Inferior parietal cortex (tissue), 1 donor: Measurements from ENCODE around the gene DGKE.
A peak's percentile ranks its signal among the peaks of the same experiment; 100 is the strongest.

Source experiments
- DNase-seq: peaks from one replicate; pipeline ENCODE4 v3.0.0-alpha.2; 2016; ENCODE audit errors: extremely low spot score

Gene DGKE

DNA sequence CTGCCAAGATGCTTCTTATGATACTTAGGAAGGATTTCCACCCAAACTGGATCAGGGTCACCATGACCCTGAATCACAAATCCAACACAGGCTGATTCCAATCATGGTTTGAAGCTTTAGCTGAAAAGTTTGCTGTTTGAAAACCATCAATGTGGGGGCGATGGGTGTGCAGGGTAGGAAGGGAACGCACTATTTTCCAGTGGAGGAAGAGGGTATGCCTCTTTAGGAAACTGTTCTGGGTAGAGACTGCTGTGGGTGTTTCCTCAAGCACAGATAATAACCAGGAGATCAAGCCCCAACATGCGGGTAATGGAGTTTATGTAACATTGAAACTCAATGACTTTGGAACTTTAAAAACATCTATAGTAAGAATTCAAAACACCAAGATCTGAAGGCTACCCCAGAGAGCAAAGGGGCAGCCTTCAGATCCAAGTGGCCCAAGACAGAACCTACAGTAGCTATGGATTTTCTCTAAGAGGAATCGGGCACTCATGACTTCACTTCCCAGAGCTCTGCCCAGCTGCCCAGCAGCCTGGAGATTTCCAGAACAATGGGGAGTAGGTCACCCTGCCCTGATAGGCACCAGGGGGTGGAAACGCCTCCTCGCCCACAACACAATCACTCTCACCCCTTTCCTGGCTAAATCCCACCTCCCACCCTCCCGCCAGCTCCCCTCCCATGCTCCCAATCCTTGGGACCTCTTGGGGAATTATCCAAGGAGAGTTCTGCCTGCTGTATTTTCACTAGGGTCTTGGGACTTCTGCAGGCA lies 57.1 kb downstream of the DGKE start:
- no peak for DNase-seq

DNA sequence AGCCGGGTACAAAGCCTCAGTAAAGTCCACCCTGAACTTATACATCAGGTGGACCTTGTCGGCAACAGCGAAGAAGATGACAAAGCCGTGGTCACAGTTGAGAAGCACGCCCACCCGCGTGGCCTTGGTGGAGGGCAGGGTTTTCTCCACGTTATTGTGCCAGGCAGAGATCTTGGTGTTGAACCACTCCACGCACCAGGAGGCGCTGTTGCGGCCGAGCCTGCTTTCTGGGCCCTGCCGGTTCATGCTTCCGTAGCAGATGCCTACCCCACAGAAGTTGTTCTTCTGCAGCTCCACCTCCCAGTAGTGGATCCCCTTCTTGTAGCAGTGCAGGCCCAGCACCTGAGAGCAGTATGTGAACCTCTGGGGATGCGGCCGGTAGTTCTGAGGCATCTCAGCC lies 57.8 kb downstream of the DGKE start:
- no peak for DNase-seq

DNA sequence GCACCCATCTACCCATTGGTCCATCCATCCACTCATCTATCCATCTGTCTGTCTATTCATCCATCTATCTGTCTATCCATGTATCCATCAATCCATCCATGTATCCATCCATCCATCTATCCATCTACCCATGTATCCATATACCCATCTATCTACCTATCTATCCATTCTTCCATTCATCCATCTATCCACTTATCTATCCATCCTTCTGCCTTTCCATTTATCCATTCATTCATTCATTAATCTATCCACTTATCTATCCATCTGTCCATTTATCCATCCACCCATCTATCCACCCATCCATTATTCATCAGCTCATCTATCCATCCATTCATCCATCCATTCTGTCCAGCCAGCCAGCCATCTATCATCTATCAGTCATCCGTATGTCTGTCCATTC lies 58.4 kb downstream of the DGKE start:
- no peak for DNase-seq

DNA sequence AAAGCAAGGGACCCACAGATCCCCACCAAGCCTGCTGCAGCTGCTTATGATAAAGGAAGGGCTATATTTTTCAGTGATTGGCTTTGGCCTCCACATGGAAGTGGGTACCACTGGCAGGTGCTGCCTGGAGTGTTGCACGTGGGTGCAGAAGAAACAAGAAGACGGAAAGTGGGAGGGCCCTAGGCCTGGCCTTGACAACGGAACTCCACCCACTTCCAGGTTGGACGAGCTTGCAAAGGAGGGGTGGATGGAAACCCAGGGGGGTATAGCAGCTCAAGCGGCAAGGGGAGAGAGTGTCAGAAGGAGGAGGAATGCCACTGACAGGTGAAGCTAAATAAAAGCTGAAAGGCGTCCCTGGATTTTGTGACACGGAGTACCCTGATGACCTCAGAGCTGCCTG lies 59.6 kb downstream of the DGKE start:
- no peak for DNase-seq

DNA sequence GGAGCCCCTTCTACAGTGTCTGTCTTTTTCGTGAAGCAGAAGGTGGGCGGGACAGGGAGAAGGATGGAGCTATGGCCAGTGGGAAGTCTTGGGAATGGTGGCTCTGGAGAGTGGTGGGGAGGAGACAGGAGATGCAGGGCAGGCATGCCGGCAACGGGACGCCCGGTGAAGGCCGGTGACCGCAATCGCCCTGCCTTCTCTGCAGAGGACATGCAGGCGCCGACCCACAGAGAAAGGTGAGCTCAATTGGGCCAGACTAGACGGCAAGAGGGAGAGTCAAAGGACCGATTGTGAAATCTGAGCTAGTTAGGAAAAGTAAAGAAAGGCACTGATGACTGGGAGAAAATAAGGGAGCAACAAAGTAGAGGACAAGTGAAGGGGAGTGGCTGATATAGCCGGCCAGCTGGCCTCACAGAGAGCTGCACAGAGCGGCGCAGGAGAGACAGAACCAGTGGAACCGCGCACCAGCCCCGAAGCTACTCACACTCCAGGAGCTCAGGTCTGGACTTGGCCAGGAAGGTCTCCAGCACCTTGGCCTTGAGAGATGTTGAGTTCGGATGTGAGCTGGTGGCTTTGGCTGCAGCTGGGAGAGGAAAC lies 61.0 kb downstream of the DGKE start:
- DNase-seq: no peak

DNA sequence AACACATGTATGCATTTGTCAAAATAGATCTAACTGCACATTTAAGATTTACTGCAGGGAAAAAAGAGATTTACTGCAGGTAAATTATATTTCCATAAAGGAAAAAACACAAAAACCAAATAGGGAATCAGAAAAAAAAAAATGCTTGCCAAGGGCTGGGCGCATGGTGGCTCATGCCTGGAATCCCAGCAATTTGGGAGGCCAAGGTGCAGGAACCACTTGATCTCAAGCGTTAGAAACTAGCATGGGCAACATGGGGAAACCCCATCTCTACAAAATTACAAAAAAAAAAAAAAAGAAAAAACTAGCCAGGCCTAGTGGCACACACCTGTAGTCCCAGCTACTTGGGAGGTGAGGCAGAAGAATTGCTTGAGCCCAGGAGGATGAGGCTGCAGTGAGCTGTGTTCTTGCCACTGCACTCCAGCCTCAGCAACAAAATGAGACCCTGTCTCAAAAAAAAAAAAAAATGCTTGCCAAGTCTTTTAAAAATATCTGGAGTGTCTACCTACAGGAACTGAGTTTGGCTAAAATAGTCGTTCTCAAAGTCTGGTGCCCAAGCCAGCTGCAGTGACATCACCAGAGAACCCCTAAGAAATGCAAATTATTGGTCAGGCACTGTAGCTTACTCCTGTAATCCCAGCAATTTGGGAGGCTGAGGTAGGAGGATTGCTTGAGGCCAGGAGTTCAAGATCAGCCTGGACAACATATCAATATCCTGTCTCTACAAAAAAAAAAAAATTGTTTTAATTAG lies 62.4 kb downstream of the DGKE start:
- no peak for DNase-seq

DNA sequence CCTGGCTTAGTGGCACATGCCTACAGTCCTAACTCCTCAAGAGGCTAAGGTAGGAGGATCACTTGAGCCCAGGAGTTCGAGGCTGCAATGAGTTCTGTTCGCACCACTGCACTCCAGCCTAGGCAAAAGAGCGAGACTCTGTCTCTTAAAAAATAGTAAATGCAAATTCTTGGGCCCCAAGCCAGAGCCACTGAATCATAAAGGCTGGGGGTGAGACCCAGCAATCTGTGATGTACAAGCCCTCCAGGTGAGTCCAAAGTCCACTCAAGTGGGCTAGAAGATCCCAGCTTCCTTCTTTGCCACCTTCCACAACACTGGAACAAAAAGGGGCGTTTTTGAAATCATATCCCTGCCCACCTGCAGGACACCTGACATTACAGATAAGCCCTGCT lies 63.0 kb downstream of the DGKE start:
- no peak for DNase-seq

DNA sequence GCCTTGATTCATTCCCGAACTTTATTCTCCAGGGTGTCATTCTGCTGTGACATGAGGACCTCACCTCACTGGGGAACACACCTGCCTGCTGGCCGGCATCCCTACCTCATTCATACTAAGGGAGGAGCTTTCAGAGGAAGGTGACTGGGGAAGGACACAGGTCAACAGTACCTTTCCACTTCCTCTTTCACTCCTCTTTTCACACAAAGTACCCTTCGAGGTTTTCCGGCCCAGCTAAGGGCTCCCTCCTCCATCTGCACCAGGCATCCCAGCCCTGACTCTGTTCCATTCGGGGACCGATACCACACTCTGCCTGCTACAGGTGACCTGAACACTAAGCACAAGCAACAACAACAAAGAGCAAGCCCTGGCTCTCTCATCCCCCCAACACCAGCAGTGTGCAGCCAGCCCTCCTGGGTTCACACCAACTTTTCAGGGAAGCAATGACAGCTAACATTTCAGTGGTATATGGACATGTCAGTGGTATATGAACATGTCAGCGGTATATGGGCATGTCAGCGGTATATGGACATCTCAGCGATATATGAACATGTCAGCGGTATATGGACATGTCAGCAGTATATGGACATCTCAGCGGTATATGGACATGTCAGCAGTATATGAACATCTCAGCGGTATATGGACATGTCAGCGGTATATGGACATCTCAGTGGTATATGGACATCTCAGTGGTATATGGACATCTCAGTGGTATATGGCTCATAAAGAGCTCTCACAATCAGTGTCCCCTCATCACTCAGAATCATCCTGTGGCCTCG lies 63.9 kb downstream of the DGKE start:
- DNase-seq: no peak

DNA sequence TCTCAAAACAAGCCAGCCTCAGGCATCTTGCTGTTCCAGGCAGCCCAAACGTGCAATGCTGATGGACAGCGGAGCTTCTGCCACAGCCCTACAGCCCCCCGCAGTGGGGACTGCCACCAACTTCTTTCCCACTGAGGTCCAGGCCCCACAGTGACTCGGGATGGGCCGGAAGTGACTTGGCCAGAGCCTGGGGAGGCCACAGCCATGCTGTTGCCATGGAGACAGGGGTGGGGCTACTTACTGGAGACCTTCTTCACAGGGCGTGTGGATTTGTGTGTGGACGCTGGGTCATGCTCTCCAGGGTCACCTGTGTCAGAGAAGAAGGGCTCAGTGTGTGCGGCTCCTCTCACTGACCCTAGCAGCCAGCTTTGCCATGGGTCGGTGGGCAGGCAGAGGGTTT lies 64.9 kb downstream of the DGKE start:
- no peak for DNase-seq

DNA sequence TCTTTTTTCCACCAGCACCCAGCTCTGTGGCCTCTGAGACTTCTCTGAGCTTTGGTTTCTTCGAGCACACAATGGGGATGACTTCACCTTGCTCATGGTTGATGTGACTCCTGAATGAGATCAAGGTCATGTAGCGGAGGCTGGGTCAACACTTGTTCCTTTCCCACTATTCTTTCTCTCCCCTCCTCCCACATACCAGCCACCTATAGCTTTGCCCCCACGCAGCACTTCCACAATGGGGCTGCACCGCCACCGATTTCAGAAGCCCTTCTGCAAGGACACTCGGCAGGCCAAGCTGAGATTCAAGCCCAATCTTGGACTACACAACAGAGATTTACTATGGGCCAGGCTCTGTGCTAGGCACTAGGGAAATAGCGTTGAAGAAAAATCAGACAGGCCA lies 65.5 kb downstream of the DGKE start:
- DNase-seq: no peak

DNA sequence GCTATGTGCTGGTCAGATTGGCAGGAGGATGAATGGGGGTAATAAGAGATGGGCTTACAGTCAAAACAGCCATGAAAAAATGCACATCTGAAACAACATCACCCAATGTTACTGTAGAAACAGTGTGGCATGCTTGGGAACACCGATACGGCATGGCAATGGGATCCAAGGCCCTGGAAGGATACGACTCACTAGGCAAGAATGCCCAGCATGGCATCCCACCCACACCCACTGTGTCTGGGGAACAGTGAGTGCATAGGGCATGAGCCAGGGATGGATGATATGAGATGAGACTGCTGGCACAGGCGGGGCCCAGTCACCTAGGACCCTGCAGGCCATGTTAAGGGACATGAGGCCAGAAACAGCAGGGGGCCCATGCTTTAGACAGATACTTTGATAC lies 68.4 kb downstream of the DGKE start:
- no peak for DNase-seq

DNA sequence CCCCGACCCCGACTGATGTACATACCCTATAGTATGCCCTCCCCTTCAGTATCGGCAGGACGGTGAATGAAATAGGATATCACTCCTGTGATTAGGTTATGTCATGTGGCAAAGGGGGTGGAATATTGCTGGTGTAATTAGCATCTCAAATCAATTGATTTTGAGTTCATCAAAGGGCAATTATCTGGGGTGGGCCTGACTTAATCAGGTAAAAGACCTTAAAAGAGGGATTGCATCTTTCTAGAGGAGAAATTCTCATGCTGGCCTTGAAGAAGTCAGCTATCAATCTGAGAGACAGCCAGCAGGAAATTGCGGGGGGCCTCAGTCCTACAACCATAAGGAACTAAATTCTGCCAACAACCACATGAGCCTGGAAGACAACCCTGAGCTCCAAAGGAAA lies 69.6 kb downstream of the DGKE start:
- DNase-seq: no peak

DNA sequence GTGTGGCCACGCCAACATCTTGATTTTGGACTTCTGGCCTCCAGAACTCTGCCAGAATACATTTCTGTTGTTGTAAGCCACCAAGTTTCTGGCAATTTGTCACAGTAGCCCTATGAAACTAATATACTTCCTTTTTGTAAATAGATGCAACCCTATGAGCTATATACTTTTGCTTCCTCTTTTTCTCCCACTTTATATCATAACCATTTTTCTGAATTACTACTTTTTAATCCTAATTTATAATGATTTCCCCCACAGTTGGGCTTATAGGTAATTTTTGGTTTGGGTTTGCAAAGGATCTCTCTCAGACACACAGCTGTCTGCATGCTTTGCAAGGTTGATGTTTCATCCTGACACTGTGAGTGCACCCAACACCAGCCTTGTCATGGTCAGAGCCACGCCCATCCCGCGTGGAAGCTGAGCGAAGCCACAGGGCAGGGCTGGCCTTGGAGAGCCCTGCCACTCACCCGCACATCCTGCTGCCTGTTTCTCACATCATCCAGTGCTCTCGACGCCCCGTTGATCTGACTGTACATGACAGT lies 74.1 kb downstream of the DGKE start:
- DNase-seq: no peak

DNA sequence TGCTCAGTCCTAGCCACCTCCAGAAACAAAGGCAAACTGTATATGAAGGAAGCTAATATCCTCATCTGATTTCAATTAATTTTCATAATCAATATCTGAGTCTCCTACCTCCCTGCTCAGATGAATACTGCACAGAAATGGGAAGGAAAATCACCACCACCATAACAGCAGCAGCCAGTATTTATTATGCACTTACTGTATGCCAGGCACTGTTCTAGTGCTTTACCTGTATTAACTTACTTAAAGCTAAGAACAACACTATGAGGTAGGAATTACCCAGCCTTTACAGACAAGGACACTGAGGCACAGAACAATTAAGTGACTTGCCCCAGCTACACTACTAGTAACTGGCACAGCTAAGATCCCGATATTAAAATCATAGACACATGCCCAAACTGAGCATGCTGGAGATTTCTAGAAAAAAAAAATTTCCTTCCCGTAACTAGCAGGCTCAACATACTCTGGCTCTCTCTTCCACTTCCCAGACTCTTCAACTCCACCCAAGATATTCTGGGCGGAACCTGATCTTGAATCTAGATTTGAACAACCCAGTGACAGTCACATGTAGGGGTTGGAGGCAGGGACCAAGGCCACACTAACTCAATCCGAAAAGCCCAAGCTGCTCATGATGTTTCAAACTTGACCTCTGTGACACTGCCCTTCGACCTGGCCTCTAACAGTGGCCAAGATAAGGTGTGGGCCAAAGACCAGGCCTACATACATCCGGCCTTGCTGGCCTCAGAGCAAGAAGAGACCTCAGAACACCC lies 76.0 kb downstream of the DGKE start:
- DNase-seq: peak; percentile 21

DNA sequence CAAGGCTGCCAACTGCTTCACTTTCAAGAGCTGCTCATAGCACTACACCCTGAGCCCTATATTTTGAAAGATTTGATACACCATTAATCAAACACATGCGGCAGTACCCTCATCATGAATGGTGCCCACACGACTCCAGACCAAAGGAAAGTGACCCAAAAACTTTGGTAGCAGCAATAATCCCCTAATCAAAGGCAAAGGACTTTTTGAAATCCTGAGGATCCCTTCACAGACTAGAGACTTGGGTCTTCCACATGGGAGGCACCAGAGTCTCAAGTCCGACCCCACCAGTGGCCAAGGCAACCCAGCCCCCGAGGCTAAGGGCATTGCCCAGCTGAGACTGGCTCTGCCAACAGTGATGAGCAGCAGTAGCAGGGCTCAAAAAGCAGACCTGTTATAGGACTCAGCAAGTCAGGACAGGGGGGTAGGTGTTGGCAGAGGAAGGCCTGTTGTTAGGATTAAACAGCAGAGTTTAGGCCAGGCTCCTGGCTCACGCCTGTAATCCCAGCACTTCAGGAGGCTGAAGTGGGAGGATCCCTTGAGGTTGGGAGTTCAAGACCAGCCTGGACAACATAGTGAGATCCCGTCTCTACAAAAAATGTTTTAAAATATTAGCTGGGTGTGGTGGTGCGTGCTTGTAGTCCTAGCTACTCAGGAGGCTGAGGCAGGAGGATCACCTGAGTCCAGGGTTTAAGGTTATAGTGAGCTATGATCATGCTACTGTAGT lies 76.7 kb downstream of the DGKE start:
- DNase-seq: no peak

DNA sequence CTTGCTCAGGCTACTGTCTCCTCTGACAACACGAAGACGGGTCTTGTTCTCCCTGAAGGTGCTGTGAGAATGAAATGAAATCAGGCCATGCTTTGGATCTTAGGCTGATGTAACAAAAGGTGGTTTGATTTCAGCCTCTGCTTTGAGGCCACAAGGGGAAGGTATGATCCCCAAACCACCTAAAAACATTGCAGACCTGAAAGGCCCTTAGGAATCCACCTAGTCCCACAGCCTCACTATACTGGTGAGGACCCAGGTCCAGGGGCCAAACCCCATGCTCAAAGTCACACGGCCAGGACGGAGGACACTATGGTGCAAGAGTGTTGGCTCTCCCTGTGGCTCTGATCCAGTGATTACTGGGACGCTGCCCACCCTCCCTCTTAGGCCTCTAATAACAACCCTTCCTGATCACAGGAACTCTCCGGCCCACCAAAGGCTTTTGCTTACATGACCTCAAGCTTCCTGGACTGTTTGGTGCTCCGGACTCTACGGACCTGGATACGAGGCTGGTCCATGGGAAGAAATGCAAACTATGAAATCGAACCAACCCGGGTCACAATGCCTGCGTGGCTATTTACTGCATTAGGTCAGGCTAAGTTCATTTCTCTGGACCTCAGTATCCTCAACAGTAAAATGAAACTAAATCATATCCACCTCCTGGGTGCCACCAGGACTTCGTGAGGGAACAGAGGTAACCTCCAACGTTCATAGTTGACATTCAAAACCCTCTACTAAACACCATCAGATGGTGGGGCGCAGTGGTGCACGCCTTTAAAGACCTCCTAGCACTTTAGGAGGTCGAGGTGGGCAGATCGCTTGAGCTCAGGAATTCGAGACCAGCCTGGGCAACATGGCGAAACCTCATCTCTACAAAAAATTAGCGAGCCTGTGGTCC lies 78.4 kb downstream of the DGKE start:
- DNase-seq: no peak

DNA sequence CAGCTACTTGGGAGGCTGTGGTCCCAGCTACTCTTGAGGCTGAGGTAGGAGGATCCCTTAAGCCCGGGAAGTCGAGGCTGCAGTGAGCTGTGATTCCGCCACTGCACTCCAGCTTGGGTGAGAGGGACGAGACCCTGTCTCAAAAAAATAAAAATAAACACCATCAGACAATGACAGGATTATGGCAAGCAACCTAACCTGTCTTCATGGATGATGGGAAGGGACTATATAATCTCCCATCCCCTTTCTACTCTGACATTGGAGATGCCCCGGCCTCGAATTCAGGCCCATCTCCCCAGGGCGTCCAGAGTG lies 79.0 kb downstream of the DGKE start:
- DNase-seq: no peak

DNA sequence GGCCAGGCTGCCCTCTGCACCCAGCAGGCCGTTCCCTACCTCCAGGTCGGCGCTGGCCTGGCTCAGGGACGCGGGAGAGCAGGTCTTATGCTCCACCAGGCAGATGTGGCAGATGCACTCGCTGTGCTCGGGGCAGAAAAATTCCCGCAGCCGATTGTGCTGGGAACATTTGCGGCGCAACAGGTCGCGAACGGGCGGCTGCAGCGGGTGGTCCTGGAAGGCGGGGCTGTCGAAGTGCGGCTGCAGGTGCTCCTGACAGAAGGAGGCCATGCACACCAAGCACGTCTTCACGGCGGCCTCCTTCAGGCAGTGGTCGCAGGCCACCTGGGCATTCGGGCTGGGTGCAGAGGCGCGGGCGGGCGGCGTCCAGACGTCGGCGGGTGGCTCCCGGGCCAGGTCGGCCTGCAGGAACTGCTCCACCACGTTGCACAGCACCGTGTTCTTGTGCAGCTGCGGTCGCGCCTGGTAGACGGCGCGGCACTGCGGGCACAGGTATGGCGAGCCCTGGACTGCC lies 79.5 kb downstream of the DGKE start:
- DNase-seq: no peak

DNA sequence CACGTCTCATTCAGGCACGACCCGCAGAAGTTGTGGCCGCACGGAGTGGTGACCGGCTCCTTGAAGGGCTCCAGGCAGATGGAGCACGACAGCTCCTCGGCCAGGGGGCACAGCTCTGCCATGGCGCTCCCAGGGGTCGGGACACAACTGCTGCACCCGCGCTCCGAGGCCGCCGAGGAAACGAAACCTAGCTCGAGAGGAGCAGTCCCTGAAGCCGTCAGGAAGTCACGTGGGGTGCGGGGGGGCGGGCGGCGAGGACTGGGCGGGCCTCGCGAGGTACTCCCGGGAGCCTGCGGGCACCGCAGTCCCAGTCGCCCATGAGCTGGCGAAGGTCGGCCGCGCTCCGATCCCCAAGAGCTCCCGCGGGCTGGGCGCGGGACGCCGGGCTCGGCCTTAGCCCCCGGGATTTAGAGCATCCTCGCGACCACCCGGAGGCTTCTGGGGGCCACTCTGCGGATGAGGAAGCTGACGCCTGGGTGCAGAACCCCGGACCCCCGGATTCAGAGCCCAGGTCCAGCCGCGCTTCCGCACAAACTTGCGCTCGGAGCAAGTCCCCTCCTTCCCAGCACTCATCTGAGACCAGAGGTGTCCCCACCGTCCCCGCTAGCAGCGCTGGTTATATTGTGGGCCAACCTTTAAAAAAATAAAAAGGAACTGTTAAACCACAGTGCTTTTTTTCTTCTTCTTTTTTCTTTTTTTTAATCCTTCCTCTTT lies 80.1 kb downstream of the DGKE start, which contains the start of gene TRIM25:
Gene TRIM25 (minus strand): TSS at position 183 of the 714 bp plus-strand sequence. CDS start 61 bp downstream, at position 122.
- peak; percentile 55 for DNase-seq
